Measurements from ENCODE around the gene CD302. TPM values are rescaled to one million over a fixed set of nuclear protein-coding genes. Genes with fewer than 3 reads are reported as not detected.
"Not testable (repeated sequence)": the region's sequence is repeated elsewhere in the genome, so short reads cannot be mapped to it uniquely, and the experiment has no call there.

CD302 gene
- total and polyA plus RNA-seq, 2 donors (not counting 3 experiments of a cell fraction or from before 2014, with no cell fraction given) = 10.4 to 10.6 TPM

GRCh38 chr2:159788253-159788652 is 9.8 kb downstream of the CD302 start:
- TF ChIP-seq MYC (IDR thresholded peaks at IDR 0.05; ENCODE audit: low read depth, low read length) (no peak), EZH2 (IDR thresholded peaks at IDR 0.05; ENCODE audit: borderline replicate concordance, low read depth, low read length, severe bottlenecking) (no peak), FOS (IDR thresholded peaks at IDR 0.05; ENCODE audit: borderline replicate concordance, insufficient read depth, low read length) (no peak), CTCF (IDR thresholded peaks at IDR 0.05; ENCODE audit: extremely low read depth in 1 of 2, insufficient read depth in 1 of 2, low read depth in 1 of 2, low read length in 2 of 2) (no peak), POLR2AphosphoS5 (IDR thresholded peaks at IDR 0.05; ENCODE audit: insufficient read depth, low read depth, low read length) (no peak), JUN (IDR thresholded peaks at IDR 0.05; ENCODE audit: borderline replicate concordance, insufficient read depth, insufficient read length, low read depth) (no peak), POLR2A (IDR thresholded peaks at IDR 0.05; ENCODE audit: low read depth, low read length) (no peak)
- TF ChIP-seq, protein P1, sequence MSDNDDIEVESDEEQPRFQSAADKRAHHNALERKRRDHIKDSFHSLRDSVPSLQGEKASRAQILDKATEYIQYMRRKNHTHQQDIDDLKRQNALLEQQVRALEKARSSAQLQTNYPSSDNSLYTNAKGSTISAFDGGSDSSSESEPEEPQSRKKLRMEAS (IDR thresholded peaks at IDR 0.05; ENCODE audit: insufficient read depth, insufficient read length) = no peak
- no peak overlapping the region for H3K4me3 ChIP-seq (replicated peaks in 1 of 3; ENCODE audit: insufficient read depth in 1 of 3, low read depth in 1 of 3, low read length in 3 of 3)
- CTCF ChIA-PET = no interaction called here
- H2AFZ ChIP-seq (ENCODE audit: low read depth, low read length) = no peak overlapping the region
- DNase-seq (ENCODE audit: low read depth, low spot score) (no peak), FAIRE-seq (no peak)
- dilution Hi-C loops (cut with MboI; ENCODE audit: extremely low pct_ligation_motif_present, low sequenced_read_pairs) = no loop called here
- H3K4me2 ChIP-seq (ENCODE audit: insufficient read depth, low read length) = no peak overlapping the region
- no peaks in the 10 kb centered on the region for H3K9me3 ChIP-seq (replicated peaks; ENCODE audit: control insufficient read depth, insufficient read depth, low read length)
- intact Hi-C loops (cut with micrococcal nuclease) = no loop called here
- H3K9me1 ChIP-seq (replicated peaks; ENCODE audit: control insufficient read depth, extremely low read depth, insufficient read depth, low read length) = no peaks in the 10 kb centered on the region
- H4K20me1 ChIP-seq (replicated peaks; ENCODE audit: control insufficient read depth, extremely low read depth, insufficient read depth, low read length) = no peaks in the 10 kb centered on the region
- H3K27ac ChIP-seq (ENCODE audit: insufficient read depth, low read depth, low read length) = no peak overlapping the region
- POLR2A ChIA-PET = no interaction called here
- no TSS peak for BruUV-seq (replicated peaks)
- peaks cover 3% of the 10 kb centered on the region for H3K79me2 ChIP-seq (ENCODE audit: control insufficient read depth, insufficient read depth, low read length)
- no peaks in the 10 kb centered on the region for H3K27me3 ChIP-seq (ENCODE audit: control insufficient read depth in 2 of 2, insufficient read depth in 2 of 2, low read length in 2 of 2)
- H3K4me1 ChIP-seq (ENCODE audit: control insufficient read depth, extremely low read depth, insufficient read depth, low read length) = peaks cover 18% of the 10 kb centered on the region
- no peak overlapping the region for H3K9ac ChIP-seq (replicated peaks; ENCODE audit: extremely low read depth, insufficient read depth, low read length)
- H3K36me3 ChIP-seq (ENCODE audit: control insufficient read depth in 2 of 2, extremely low read depth in 1 of 2, insufficient read depth in 2 of 2, low read length in 2 of 2) = peaks cover 0 to 2% of the 10 kb centered on the region in 2 experiments

- H3K9ac ChIP-seq (replicated peaks; ENCODE audit: extremely low read depth, insufficient read depth, low read length); H3K27ac ChIP-seq (ENCODE audit: insufficient read depth, low read depth, low read length); H2AFZ ChIP-seq (ENCODE audit: low read depth, low read length); H3K79me2 ChIP-seq (ENCODE audit: control insufficient read depth, insufficient read depth, low read length); H3K4me2 ChIP-seq (ENCODE audit: insufficient read depth, low read length); H3K4me3 ChIP-seq (replicated peaks in 1 of 3; ENCODE audit: insufficient read depth in 1 of 3, low read depth in 1 of 3, low read length in 3 of 3); dilution Hi-C loops (cut with MboI; ENCODE audit: extremely low pct_ligation_motif_present, low sequenced_read_pairs); FAIRE-seq; H3K27me3 ChIP-seq (ENCODE audit: control insufficient read depth in 2 of 2, insufficient read depth in 2 of 2, low read length in 2 of 2); BruUV-seq (replicated peaks); intact Hi-C loops (cut with micrococcal nuclease); POLR2A ChIA-PET; H3K9me3 ChIP-seq (replicated peaks; ENCODE audit: control insufficient read depth, insufficient read depth, low read length); H4K20me1 ChIP-seq (replicated peaks; ENCODE audit: control insufficient read depth, extremely low read depth, insufficient read depth, low read length); H3K9me1 ChIP-seq (replicated peaks; ENCODE audit: control insufficient read depth, extremely low read depth, insufficient read depth, low read length); H3K36me3 ChIP-seq (ENCODE audit: control insufficient read depth in 2 of 2, extremely low read depth in 1 of 2, insufficient read depth in 2 of 2, low read length in 2 of 2); DNase-seq (ENCODE audit: low read depth, low spot score): not testable (repeated sequence)
- CTCF ChIA-PET = interaction anchor here (0.8 to 1.0 kb wide), 2 partner anchors 20 to 32 kb away, joined by 3 to 4 read pairs; no protein-coding TSS in a partner anchor
- H3K4me1 ChIP-seq (ENCODE audit: control insufficient read depth, extremely low read depth, insufficient read depth, low read length) = peaks cover 12% of the 10 kb centered on the region
These were observed 10.4 kb downstream of the CD302 start for GRCh38 chr2:159787647-159788046.

Data from endothelial cell of umbilical vein (primary cell).